GM12873 (cell line): ENCODE data around the gene HSDL2.

Source experiments
- CTCF ChIP-seq: IDR thresholded peaks from 2 replicates; pipeline ENCODE4 v1.5.1; 2012; ENCODE audit warnings: low read depth, mild to moderate bottlenecking, moderate library complexity, low read length, control low read depth; ENCODE audit not compliant: insufficient read depth; ENCODE audit errors: missing control alignments

Gene HSDL2

GRCh38 chr9:112434487-112434886, 54.6 kb downstream of the HSDL2 start:
- TF ChIP-seq CTCF = no peak

DNA sequence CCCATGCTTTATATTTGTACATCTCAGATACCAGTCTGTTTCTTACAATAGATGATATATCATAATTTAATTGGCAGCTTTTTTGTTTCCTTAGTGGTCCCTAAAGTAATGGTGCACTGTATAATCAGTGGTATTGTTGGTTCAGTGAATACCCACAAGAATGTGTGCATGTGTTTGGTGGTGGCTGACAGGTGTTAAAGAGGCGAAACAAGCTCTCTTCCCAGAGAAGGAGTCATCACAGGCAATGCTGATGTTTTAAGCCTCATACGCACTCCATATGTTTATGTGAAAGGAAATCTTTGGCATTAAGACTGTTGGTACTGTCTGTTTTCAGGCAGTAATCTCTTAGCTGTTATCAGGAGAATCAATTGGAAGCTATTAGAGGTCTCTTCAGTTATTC, 57.5 kb downstream of the HSDL2 start:
- no peak for TF ChIP-seq CTCF

GRCh38 chr9:112439171-112439570, 59.3 kb downstream of the HSDL2 start:
- TF ChIP-seq CTCF = no peak

- no peak for TF ChIP-seq CTCF
These were observed 59.9 kb downstream of the HSDL2 start for GRCh38 chr9:112439825-112440224.

DNA sequence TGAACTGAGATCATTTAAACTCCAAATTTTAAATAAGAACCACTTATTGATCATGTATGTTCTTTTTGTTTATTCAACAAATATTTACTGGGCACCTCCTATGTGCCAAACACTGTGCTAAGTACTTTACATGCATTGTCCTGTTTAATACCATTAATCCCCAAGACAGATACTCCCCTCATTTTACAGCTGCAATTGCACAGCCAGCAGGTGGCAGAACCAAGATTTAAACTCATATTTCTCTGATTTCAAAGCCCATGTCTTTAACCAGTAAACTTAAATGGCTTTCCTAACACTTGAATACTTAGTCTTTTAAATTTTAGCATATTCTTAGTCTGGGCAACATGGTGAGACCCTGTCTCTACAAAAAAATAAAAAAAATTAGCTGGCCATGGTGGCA, 63.3 kb downstream of the HSDL2 start:
- peak; percentile 52 for TF ChIP-seq CTCF

GRCh38 chr9:112443636-112444035, 63.7 kb downstream of the HSDL2 start:
- no peak for TF ChIP-seq CTCF

DNA sequence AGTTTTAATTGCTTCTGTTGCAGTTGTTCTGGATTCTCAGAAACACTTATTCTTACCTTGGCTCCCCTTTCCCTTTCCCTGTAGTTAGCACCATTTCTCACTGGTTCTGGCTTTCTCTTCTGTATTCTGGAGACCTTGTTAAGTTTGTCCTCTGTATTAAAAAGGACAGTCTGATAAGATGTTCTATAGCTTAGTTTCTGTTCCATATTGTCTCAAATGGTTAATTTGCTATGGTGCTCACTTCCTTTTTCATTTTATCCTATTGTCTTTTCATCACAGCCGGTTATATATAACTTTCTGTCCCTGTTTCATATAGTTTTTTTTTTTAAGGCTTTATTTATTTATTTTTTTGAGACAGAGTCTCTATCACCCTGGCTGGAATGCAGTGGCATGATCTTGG, 65.3 kb downstream of the HSDL2 start:
- no peak for TF ChIP-seq CTCF
